Measurements from ENCODE around the gene ATP7B.
A peak's percentile ranks its signal among the peaks of the same experiment; 100 is the strongest.

The ATP7B gene

GRCh38 chr13:51938454-51938853 is 72.8 kb downstream of the ATP7B start:
- DNase-seq (ENCODE audit: low read depth): no peak
- TF ChIP-seq CTCF (IDR thresholded peaks at IDR 0.05; ENCODE audit: insufficient read depth, low read depth, low read length, missing control alignments): no peak
- H3K4me3 ChIP-seq (ENCODE audit: low read depth, low read length): no peak overlapping the region

DNA sequence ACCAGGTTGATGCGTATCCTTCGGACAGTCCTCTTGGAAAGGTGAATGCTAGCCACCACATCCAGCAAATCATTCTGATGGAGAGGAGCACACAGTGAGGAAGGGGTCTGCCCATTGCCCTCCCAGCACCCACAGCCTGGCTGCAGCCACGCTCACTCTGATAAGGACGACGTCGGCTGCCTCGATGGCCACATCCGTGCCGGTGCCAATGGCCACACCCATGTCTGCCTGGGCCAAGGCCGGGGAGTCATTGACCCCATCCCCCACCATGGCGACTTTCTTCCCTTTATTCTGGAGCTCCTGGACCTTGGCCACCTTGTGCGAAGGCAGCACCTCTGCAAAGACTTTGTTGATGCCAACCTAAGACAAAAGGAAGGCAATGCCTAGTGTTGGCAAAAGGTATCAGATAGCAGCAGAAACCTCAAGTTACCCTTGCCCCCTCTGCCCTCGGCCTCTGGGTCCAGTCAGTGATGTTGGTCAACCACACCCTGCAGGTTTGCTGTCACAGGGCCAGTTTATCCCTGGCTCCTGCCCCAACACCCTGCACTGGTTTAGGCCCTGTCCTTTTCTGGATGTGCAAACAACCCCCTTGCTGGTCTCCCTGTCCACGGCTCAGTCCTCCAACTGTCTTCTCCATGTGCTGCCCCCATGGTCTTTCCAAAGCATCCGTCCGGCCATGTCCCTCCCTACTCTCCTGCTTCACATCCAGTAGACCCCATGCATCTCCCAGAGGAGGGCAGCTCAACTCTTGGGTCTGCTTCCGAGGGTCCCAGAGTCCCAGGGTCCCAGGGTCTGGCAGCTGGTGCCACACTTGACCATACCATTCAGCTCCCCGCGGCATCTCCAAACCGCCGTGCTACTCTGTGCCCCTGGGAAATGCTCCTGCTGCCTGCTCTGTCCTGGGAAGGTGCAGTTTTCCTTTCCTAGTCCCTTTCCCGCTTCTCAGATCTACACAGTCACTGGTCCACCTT is 73.6 kb downstream of the ATP7B start:
- no peak for TF ChIP-seq CTCF (IDR thresholded peaks at IDR 0.05; ENCODE audit: insufficient read depth, low read depth, low read length, missing control alignments)
- no peak for DNase-seq (ENCODE audit: low read depth)
- no peak overlapping the region for H3K4me3 ChIP-seq (ENCODE audit: low read depth, low read length)

GRCh38 chr13:51935326-51936171 is 75.7 kb downstream of the ATP7B start:
- no peak for DNase-seq (ENCODE audit: low read depth)
- peak; percentile 8 for TF ChIP-seq CTCF (IDR thresholded peaks at IDR 0.05; ENCODE audit: insufficient read depth, low read depth, low read length, missing control alignments)
- H3K4me3 ChIP-seq (ENCODE audit: low read depth, low read length): no peak overlapping the region

DNA sequence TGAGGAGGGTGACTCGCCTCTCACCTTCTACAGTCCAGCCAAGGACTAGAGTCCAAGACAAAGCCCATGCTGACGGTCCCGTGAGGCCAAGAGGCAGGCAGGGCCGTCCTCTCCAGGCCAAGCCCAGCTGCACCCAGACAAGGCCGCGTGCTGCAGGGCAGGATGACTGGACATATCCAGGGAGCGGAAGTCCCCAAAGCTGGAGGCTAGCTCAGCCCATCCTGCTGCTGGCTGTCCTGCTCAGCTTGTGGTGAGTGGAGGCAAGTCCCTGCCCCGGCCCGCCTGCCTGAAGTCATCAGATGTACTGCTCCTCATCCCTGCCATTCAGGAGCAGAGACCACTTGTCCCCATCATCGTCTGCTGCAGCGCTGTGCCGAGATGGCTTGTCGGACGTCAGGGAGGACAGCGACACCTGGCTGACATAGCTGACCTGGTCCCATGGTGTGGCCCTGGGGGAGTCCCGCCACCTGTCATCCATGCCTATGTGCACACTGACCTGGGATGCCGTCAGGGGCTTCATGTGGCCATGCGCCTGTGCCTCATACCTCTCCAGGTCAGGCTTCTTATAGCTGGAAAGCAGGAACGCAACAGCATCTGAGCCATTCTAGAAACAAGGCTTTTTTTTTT is 76.7 kb downstream of the ATP7B start:
- no peak for TF ChIP-seq CTCF (IDR thresholded peaks at IDR 0.05; ENCODE audit: insufficient read depth, low read depth, low read length, missing control alignments)
- no peak for DNase-seq (ENCODE audit: low read depth)
- no peak overlapping the region for H3K4me3 ChIP-seq (ENCODE audit: low read depth, low read length)

DNA sequence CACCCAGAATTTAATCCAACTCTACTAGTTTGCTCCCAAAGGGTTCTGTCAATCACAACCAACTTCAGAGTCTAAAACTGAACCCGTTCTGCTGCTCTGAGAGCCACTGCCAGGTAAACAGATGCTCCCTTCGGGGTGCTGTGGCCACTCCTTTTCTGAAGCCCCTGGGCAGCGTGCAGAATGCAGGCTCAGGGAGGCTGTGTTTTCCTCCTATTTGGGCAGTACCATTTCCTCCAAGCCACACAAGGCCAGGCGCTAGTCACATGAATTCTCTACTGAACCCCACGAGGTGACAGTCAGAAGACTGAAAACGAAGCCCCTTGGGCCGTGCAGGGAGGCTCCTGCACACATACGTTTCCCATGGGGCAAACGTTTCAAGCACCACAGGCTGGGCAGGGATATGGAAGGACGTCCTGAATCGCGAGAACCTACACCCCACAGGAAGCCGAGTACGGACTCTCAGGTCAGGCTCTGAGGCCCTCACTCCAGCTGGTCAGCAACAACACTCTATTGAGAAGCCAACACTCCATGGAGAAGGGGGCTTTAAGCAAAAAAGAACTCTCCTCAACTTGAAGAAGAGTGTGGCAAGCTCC is 77.7 kb downstream of the ATP7B start:
- DNase-seq (ENCODE audit: low read depth): no peak
- no peak overlapping the region for H3K4me3 ChIP-seq (ENCODE audit: low read depth, low read length)
- no peak for TF ChIP-seq CTCF (IDR thresholded peaks at IDR 0.05; ENCODE audit: insufficient read depth, low read depth, low read length, missing control alignments)

DNA sequence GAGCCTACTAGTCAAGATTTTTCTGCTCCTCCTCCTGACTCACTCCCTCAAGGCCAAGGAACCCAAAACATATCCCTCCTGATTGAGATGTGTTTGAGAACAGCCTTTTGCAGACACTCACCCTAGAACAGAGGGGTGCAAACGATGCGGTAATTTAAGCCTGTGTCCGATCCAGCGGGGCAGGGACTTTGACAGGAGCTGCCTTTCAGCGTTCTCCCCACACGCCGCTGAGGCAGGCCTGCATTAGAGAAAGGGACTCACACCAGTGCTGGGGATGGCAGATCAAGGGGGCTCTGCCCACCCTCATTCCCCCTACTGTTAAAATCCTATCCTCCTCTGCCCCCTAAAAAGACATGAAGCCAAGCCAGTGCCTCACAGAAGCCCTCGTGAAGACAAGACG is 79.0 kb downstream of the ATP7B start:
- no peak for TF ChIP-seq CTCF (IDR thresholded peaks at IDR 0.05; ENCODE audit: insufficient read depth, low read depth, low read length, missing control alignments)
- H3K4me3 ChIP-seq (ENCODE audit: low read depth, low read length): no peak overlapping the region
- no peak for DNase-seq (ENCODE audit: low read depth)

Measured in GM12865 (cell line).